Kidney epithelial cell (primary cell): Measurements from ENCODE around the gene MYO16. TPM values are rescaled to one million over a fixed set of nuclear protein-coding genes. Genes with fewer than 3 reads are reported as not detected.

ENCODE experiments used
- DNase-seq: peaks from one replicate; pipeline ENCODE4 v3.0.0-alpha.2; 2010; ENCODE audit warnings: low read depth
- H3K27me3 ChIP-seq: 2 replicates; pipeline ENCODE4 v1.6.0; 2011; ENCODE audit warnings: low read length; ENCODE audit not compliant: control insufficient read depth, insufficient read depth
- H3K36me3 ChIP-seq: 2 replicates; pipeline ENCODE4 v1.5.1; 2011; ENCODE audit warnings: low read length; ENCODE audit not compliant: control insufficient read depth, insufficient read depth
- H3K4me3 ChIP-seq: 2 replicates; pipeline ENCODE4 v1.5.1; 2011; ENCODE audit warnings: low read depth, mild to moderate bottlenecking, control low read depth, low read length
- CTCF ChIP-seq: IDR thresholded peaks from 2 replicates; pipeline ENCODE4 v1.5.1; 2011; ENCODE audit warnings: mild to moderate bottlenecking, moderate library complexity, low read length, control low read depth, inconsistent platforms; ENCODE audit not compliant: insufficient read depth, poor library complexity, severe bottlenecking
- total RNA-seq: library from RNA; depleted of rRNA; stranded (reverse); fragments of >200 nt; gene quantifications from 2 replicates; pipeline ENCODE4 v1.2.3, GENCODE V29; 2015

Gene MYO16
- total RNA-seq, 1 donor from 2014 or later: 0.38 TPM

GRCh38 chr13:108786456-108787200 lies 157.2 kb downstream of the MYO16 start:
- H3K27me3 ChIP-seq: no peaks in the 10 kb centered on the region
- H3K36me3 ChIP-seq: no peaks in the 10 kb centered on the region
- no peak for DNase-seq
- H3K4me3 ChIP-seq: no peak overlapping the region
- TF ChIP-seq CTCF: no peak

- Histone ChIP-seq H3K36me3 (no peaks in the 10 kb centered on the region), H3K27me3 (no peaks in the 10 kb centered on the region), H3K4me3 (no peak overlapping the region)
- TF ChIP-seq CTCF: no peak
- DNase-seq: no peak
These were observed 158.4 kb downstream of the MYO16 start for GRCh38 chr13:108787700-108788414.

- H3K27me3 ChIP-seq: no peaks in the 10 kb centered on the region
- no peak overlapping the region for H3K4me3 ChIP-seq
- no peak for DNase-seq
- H3K36me3 ChIP-seq: no peaks in the 10 kb centered on the region
- TF ChIP-seq CTCF: no peak
These were observed 160.1 kb downstream of the MYO16 start for GRCh38 chr13:108789476-108789875.

DNA sequence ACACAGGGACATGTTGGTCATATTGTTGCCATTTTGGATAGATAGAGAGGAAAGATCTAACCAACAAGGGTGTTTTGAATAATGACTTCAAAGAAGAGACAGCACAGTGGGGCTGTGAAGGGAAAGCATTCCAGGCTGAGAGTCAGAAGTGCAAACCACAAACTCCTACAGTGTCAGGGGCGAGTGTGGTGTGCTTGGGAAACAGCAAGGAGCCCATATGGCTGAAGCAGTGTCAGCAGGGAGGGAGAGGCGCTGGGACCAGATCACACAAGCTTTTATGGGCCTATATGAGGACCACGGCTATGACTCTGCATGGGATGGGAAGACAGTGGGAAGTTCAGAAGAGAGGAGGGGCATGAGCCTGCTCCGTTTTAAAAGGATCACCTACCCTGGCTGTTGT lies 166.4 kb downstream of the MYO16 start:
- no peak for DNase-seq
- no peaks in the 10 kb centered on the region for H3K27me3 ChIP-seq
- H3K4me3 ChIP-seq: no peak overlapping the region
- no peak for TF ChIP-seq CTCF
- no peaks in the 10 kb centered on the region for H3K36me3 ChIP-seq

DNA sequence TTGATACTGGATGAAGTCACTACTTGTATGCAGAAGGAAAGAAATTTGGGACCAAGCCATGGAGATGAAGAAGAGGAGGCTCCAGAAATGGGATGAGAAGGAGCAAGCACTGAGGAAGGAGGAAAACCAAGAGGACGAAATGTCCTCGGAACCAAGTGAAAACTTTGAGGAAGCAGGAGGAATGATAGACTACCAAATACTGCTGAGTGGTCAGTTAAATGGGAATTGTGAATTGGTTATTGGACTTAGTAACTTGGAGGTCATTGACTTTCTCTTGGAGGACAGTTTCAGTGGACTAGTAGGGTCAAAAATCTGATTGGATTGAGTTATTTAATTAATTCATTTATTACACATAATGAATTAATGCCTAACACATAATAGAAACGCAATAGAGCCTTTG lies 167.9 kb downstream of the MYO16 start:
- Histone ChIP-seq H3K4me3 (no peak overlapping the region), H3K36me3 (no peaks in the 10 kb centered on the region), H3K27me3 (no peaks in the 10 kb centered on the region)
- no peak for DNase-seq
- no peak for TF ChIP-seq CTCF

DNA sequence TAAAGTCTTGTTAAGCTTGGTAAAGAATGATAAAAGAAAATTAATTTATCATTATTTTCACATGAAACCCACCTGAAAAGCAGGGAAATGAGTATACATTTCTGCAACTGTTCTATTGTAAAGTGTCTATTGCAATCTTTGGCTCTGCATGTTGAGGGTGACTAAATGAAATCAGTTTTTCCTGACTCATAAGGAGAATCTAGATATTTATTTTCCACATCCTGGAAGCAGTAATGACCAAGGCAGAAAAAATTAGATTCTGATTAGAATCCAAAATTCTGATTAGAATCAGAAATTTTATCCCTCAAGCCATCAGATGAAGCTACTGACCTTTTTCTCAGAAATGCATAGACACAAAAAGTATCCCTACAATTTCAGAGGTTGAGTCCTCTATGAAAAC lies 178.4 kb downstream of the MYO16 start:
- Histone ChIP-seq H3K36me3 (no peaks in the 10 kb centered on the region), H3K27me3 (no peaks in the 10 kb centered on the region), H3K4me3 (no peak overlapping the region)
- DNase-seq: no peak
- no peak for TF ChIP-seq CTCF
